GM18499 (cell line): ENCODE measurements around the gene TBC1D5.

Experiments
- ATAC-seq: cut with Tn5 transposase; IDR thresholded peaks from one replicate; pipeline ENCODE4 v1.9.1; 2021; ENCODE audit warnings: moderate number of reproducible peaks; ENCODE audit not compliant: insufficient read depth, unreplicated experiment

TBC1D5 gene

DNA sequence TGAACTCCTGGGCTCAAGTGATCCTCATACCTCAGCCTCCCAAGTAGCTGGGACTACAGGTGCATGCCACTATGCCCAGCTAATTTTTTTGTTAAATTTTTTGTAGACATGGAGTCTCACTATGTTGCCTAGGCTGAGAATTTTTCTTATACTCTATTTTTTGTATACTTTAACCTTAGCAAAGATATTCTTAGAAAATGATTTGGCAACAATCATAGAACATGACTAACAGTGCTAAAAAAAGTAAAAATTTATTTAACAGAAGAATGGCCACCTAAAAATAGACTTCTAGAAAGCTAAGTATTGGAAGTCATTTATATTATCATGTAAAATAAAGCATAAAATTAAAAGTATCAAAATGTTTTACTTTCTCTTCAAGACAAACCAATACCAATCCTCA, 535.4 kb downstream of the TBC1D5 start:
- no peak for ATAC-seq

DNA sequence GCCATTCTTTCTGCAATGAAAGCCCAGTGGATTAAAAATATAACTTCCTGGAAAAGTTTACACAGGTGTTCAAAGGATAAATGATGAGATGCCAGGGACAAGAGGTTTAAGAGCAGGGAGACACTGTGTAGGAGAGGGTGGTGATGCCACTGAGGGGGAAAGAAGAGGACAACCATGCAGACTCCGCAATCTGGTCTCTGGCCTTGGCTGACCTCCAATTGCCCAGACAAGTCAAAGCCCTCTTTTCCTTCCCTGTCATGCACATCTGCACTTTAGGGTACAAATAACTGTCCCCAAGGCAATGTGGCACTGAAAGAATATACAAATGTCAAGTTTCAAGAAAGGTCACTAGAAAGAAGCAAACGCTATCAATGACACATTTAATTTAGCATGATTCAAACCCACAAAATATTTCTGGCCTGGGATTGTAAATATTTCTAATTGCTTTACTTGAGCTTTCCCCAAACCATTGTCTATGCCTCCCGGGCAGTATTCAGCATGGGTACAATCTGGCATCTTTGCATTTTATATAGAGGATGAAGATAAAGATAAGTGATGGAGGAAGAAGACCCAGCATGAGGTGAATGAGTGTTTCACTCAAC, 538.3 kb downstream of the TBC1D5 start:
- ATAC-seq, result no peak

DNA sequence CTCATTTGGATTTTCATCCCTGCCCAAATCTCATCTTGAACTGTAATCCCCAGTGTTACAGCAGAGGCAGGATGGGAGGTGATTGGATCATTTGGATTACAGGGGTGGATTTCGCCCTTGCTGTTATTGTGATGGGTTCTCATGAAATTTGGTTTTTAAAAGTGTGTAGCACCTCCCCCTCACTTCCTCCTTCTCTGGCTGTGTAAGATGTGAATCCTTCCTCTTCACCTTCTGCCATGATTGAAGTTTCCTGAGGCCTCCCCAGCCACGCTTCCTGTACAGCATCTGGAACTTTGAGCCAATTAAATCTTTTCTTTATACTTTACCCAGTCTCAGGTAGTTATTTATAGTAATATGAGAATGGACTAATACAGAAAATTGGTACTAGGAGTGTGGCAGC, 540.9 kb downstream of the TBC1D5 start:
- ATAC-seq, result no peak

- peak; percentile 75 for ATAC-seq
Measured at GRCh38 chr3:17195856-17196604, 546.4 kb downstream of the TBC1D5 start.

DNA sequence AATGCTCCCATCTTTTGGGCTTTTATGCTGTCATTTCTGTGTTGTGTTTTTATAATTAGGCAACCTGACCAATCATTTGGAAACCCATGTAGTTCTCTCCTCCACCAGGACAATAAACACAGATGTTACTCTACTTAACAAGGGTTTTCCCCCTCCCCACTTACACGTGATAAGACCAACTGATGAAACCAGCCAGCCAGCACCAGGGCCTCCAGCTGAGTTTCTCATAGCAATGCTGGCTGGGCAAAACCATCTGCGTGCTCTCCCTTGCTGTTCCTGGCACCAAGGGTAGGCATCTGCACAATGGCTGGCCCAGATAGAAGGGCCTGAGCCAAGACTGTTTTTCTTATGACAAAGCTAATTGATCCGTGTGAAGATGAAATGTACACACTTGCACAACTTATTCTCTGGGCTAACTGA, 547.2 kb downstream of the TBC1D5 start:
- ATAC-seq, result peak; percentile 88

DNA sequence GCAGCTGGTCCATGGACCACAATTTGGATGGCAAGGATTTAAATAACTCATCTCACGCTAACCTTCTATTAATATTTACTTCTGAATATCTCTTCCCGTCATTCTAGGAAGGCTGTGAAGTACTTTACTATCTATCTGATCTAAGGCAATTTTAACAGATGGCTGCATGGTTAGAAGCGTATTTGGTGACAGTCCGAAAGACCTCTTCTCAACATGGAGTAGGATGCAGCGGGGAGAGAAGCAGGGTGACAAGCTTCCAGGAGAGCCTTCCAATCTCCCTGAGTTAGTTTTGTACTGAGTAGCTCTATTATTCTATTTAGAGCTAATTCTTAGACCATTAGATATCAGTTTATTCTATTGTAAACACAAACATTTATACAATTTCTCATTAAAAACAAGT, 548.3 kb downstream of the TBC1D5 start:
- ATAC-seq, result no peak

- ATAC-seq, result no peak
Measured at GRCh38 chr3:17192995-17193394, 549.4 kb downstream of the TBC1D5 start.

DNA sequence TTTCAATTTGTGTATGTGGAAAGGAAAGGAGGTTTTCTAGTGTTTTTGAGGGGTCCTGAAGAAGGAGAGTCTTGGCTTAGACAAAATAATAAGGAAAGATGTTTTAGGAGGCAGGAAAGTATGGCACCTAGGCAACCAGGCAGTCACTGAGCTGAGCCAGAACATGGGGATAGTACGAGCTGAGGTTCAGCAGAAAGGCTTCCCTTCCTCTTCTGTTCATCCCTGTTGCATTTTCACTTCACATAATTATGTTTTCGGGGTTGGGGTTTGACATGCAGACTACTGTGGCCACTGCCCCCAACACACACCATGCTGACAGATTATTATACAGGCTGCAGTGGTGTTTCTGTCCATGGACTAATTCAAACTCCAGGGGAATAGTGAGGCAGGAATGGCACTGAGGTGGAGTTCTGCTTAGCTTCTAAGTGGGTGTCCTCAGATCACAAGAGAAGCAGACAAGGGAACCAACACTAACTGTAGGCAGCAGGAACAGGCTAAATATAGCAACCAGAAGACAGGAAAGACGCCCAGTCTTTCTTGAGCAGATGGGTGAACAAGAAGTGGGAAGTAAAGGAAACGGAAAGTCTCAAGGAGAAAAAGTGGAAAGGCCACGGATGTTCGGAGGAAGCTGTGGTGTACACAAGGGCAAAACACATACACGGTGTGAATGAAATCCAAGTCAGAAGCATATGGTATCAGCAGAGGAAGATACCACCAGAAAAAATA, 551.9 kb downstream of the TBC1D5 start:
- no peak for ATAC-seq

DNA sequence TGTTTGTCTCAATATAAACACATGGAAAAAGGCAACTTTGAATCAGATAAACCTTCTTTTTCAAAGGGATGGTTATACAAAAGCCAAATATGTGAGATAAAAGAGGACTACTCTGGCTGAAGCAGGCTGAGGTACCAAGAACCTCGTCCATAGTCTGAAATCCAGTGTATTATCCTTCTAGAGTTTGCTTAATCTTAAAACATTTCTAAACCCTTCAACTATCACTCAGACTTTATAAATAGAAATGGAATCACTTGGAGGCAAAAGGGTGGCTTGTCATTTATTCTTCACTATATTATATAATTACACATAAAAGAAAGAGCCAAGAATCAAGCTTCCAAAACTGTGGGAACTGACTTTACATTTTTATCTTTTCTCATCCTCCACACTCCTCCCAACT, 554.1 kb downstream of the TBC1D5 start:
- no peak for ATAC-seq

DNA sequence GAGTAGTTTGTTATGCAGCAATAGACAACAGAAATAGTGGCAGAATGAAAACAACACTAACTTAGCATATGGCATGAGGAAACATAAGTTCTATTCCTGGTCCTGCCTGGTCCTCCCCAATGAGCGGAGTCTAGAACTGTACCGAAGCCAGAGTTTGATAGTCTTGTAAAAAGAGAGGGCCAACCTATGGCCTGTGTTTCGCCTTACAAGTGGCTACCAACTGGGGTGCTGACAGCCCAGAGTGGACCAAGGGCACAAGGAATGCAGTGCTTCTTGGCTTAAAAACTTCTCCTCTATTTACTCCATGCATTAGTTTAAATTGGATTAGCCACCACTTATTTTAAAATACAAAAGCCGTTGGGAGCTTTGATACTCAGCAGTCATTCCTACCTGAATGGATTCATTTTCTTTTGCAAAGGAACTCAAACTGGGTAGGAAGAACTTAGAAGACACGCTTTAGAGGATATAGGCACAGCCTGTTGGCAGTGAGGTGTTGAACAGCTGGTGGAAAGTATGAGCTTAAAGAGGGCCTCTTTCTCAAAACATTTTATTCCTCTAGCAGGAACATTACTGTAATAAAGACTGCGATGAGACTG, 554.7 kb downstream of the TBC1D5 start:
- no peak for ATAC-seq

DNA sequence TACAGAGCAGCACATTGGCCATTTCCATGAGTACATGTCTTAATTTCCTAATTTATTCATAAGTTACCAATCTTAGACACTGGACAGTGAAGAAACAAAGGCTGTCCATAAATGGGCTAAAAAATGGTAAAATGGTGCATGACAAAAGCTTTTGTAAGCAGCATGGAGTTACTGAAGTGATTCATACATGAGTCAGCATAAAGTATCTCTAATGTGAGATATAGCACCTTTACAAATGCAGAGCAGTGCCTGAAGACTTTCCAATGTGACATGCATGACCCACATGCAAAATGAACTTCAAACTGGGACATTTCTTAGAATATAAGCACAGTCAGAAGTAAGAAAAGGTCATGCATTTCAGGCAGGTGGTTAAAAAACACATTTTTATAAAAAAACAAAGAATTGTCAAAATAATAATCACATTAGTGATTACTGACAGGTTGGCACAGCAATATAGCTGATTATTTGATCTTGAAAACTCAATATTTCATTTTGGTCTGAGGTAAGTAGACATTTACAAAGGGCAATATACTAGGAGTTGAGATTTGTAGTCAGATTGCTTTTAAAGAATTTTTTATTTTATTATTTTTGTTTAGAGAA, 558.4 kb downstream of the TBC1D5 start:
- no peak for ATAC-seq

DNA sequence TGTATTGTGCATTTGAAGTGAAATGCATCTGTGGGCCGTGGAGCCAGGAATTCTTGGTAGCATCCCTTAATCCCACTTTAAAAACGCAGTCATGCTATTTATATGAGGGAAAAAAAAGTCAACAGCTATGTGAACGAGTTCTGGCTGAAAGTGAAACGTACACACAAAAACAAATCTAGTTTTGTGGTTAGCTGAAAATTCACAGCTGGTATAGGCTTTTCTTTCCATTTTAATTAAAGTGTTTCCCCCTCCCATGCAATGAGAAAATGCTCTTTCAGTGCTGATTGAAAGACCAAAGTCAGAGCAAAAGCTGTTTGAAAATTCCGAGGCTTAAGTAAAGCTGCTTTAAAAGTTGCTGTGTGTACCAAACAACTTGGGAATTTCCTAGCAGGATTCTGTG, 560.3 kb downstream of the TBC1D5 start:
- ATAC-seq, result peak; percentile 70

- ATAC-seq, result no peak
Measured at GRCh38 chr3:17181413-17181907, 561.0 kb downstream of the TBC1D5 start.

DNA sequence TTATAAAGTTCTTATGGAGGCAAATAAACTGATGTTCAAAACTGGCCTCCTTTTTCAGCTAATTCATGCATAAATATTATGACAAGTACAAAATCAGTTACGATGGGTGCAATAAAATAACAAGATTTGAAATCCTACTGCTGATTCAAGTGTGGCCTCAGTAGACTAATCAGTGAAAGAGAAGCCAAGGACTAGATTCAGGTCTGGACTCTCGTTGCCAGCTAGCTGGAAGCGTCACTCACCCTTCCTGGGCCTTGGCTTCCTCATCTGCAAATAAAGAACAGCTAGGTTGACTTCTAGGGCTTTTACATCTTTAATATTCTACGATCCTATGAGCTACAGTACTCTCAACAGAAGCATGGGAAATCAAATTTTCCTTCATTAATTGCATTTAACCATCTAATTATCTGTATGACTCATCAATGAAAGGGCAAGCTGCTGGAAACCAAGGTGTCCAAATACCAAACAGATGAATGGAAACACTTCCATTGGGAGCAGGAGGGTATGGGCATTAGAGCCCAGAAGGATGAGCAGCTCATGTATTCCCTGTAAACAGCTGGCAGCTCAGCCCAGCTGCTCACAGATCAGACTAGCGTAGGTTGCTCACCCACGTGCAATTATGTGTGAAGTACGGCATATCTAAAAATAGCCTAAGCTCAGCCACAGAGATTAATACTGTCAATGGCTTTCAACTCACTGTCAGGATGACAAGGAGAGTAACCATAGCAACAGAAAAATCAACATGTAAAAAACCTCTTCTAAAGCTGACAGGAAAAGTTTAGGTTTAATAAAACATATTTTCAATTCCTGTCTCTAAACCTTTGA, 562.8 kb downstream of the TBC1D5 start:
- ATAC-seq, result no peak

DNA sequence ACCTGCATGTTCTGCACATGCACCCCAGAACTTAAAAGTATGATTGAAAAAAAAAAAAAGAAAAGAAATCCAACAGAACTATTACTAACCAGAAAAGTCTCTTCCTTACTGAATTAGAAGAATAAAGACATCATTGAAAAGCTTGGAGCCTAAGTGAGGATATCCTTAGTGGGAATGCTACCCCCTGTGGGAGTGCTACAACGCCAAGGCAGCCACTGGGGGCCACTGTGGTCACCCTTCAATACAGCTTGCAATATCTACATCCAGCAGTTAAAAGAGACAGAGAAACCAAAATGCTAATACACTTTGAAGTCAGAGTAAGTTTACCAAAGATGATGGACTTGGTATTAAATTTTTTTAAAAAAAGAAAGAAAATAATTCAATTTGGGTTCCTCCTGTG, 565.7 kb downstream of the TBC1D5 start:
- no peak for ATAC-seq

DNA sequence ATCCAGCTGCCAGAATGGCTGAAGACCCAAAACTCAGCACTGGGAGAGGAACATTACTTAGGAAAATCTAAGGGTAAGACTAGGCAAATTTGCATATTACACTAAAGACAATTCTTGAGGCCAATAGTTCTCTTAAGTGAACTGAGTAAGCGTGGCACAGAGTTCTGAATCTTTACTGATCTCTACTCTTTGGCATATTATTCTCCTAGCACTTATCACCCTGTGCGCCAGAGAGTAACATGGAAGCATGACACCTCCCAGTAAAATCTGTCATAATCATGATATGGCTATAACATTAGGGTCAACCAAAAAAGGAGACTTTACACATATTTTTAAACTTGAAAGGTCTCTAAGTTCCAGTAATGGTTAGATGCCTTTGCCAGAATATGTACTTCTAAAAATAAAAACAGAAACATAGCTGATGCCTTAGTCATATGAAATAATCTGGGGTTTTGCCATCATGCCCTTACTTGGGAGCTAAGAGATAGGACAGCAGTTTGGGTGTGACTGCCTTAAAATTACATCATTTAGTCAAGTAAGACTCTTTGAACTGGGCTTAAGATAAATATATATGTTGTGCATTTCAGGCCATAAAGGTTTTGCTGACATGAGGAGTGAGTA, 567.1 kb downstream of the TBC1D5 start:
- no peak for ATAC-seq

GRCh38 chr3:17166369-17166768, 576.1 kb downstream of the TBC1D5 start:
- ATAC-seq, result no peak

GRCh38 chr3:17162116-17162515, 580.3 kb downstream of the TBC1D5 start:
- no peak for ATAC-seq

GRCh38 chr3:17160597-17160996, 581.8 kb downstream of the TBC1D5 start:
- no peak for ATAC-seq
